ENCODE measurements around the gene PLXNB3.

The PLXNB3 gene

GRCh38 chrX:153782871-153783270, 18.8 kb downstream of the PLXNB3 start:
- TF ChIP-seq CTCF (IDR thresholded peaks at IDR 0.05) = no peak
- no peak for TF ChIP-seq ZFX (IDR thresholded peaks at IDR 0.05; ENCODE audit: borderline replicate concordance)
- no peak overlapping the region for H3K27ac ChIP-seq

GRCh38 chrX:153783378-153784013, 19.4 kb downstream of the PLXNB3 start:
- TF ChIP-seq ZFX (IDR thresholded peaks at IDR 0.05; ENCODE audit: borderline replicate concordance) (no peak), CTCF (IDR thresholded peaks at IDR 0.05) (no peak)

GRCh38 chrX:153784325-153784967, 20.4 kb downstream of the PLXNB3 start:
- TF ChIP-seq ZFX (IDR thresholded peaks at IDR 0.05; ENCODE audit: borderline replicate concordance) (no peak), CTCF (IDR thresholded peaks at IDR 0.05) (no peak)

More at GRCh38 chrX:153783378-153784013, 19.4 kb downstream of the PLXNB3 start:
- no peak overlapping the region for H3K27ac ChIP-seq

GRCh38 chrX:153786669-153787068, 22.6 kb downstream of the PLXNB3 start:
- no peak for TF ChIP-seq ZFX (IDR thresholded peaks at IDR 0.05; ENCODE audit: borderline replicate concordance)
- TF ChIP-seq CTCF (IDR thresholded peaks at IDR 0.05) = no peak
- H3K27ac ChIP-seq = no peak overlapping the region

More at GRCh38 chrX:153784325-153784967, 20.4 kb downstream of the PLXNB3 start:
- no peak overlapping the region for H3K27ac ChIP-seq

- H3K27ac ChIP-seq = no peak overlapping the region
- no peak for TF ChIP-seq ZFX (IDR thresholded peaks at IDR 0.05; ENCODE audit: borderline replicate concordance)
- TF ChIP-seq CTCF (IDR thresholded peaks at IDR 0.05) = no peak
These were observed 25.6 kb downstream of the PLXNB3 start for GRCh38 chrX:153789654-153790053.

DNA sequence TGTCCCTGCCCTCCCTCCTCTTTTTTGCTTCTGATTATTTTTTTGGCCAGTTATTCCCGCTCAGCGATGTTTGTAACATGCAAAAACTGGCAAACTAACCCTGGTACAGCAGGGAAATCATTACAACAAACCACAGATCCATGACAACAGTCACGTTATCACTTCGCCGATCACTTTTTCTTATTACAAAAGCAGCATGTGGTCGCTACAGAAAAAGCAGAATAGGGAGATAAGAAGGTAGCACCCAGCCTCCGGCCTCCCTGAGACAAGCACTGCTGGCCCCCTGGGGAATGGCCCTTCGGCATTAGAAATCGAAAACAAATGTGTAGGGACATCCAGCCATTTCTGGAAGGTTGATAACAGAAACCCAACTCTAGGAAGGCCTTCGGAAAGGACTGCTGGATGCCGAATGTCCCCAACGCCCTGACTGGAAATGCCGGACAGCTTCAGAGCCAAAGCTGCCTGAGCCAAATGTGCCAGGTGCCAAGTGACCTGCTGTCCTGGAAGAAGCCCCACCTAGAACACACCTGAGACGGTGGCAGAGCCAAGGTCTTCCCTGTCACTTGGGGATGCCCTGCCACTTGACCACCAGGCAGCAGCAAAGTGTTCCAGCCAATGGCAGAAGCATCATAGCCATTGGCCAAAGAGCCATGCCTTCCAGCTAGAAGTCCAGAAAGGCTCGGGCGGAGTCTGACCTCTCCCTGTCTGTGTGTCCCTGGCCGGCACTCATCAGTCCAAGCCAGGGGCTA, 27.2 kb downstream of the PLXNB3 start:
- TF ChIP-seq CTCF (IDR thresholded peaks at IDR 0.05) (no peak), ZFX (IDR thresholded peaks at IDR 0.05; ENCODE audit: borderline replicate concordance) (no peak)
- H3K27ac ChIP-seq = no peak overlapping the region

DNA sequence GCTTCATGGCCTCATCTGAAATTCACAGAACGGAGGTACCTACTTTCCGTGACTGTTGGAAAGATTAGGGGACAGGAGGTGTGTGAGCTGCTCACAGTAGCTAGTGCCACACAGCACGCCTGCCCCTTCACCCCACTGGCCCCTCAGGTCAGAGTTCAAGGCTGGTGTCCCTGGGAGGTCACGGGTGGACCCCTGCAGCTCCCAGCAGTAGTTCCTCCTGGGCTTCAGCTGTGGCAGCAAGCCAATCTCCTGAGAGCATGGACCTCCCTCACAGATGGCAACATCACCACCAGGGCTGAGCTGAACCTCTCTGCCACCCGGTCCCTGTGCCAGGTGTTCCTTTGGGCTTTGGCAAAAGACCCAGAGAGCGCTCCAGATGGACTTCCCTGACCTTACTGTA, 28.3 kb downstream of the PLXNB3 start:
- no peak for TF ChIP-seq CTCF (IDR thresholded peaks at IDR 0.05)
- no peak overlapping the region for H3K27ac ChIP-seq

All from 22Rv1 (cell line).